ENCODE measurements around the gene KCNQ1. TPM values are rescaled to one million over a fixed set of nuclear protein-coding genes. Genes with fewer than 3 reads are reported as not detected.

Gene KCNQ1
- total and polyA plus RNA-seq, 2 donors (not counting 1 experiment from before 2014, with no cell fraction given) = not detected

DNA sequence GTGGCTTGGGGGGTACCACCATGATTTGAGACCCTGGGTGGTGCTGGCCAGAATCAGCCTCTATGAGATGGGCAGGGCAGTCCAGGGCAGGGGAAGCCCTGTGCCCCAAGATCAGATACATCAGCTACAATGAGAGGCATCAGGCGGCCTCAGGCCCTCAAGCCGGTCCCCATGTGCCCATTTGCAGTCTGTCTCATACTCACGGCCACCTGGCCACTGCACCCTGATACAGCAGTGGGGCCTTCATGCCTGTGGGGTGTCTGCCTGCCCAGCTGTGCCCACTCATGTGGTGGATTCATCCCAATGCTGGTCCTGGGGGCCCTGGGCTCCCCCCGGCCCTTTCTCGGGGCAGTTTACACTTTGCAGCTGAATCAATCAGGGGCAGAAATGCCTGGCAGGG lies 297.4 kb downstream of the KCNQ1 start:
- H3K4me2 ChIP-seq (ENCODE audit: extremely low read depth, insufficient read depth, low read length) = peak overlapping the region; percentile 54

GRCh38 chr11:2742611-2743426 lies 298.0 kb downstream of the KCNQ1 start:
- peaks cover 17% of the 10 kb centered on the region for H3K4me1 ChIP-seq (ENCODE audit: control insufficient read depth, extremely low read depth, insufficient read depth, low read length)
- no peak overlapping the region for H2AFZ ChIP-seq (ENCODE audit: low read length)
- TF ChIP-seq EZH2 (IDR thresholded peaks at IDR 0.05; ENCODE audit: low read length, missing control alignments) = no peak
- TF ChIP-seq, protein P1, sequence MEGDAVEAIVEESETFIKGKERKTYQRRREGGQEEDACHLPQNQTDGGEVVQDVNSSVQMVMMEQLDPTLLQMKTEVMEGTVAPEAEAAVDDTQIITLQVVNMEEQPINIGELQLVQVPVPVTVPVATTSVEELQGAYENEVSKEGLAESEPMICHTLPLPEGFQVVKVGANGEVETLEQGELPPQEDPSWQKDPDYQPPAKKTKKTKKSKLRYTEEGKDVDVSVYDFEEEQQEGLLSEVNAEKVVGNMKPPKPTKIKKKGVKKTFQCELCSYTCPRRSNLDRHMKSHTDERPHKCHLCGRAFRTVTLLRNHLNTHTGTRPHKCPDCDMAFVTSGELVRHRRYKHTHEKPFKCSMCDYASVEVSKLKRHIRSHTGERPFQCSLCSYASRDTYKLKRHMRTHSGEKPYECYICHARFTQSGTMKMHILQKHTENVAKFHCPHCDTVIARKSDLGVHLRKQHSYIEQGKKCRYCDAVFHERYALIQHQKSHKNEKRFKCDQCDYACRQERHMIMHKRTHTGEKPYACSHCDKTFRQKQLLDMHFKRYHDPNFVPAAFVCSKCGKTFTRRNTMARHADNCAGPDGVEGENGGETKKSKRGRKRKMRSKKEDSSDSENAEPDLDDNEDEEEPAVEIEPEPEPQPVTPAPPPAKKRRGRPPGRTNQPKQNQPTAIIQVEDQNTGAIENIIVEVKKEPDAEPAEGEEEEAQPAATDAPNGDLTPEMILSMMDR (conservative IDR thresholded peaks at IDR 0.05 in 1 of 2, IDR thresholded peaks at IDR 0.05 in 1 of 2; ENCODE audit: low read depth in 1 of 2, low read length in 2 of 2) = no peak

More for the DNA sequence above, 297.4 kb downstream of the KCNQ1 start:
- Histone ChIP-seq H2AFZ (ENCODE audit: low read length) (no peak overlapping the region), H3K4me3 (replicated peaks in 1 of 4; ENCODE audit: control extremely low read depth in 1 of 4, insufficient read depth in 1 of 4, low read depth in 3 of 4, low read length in 4 of 4) (no peak overlapping the region), H3K9me3 (ENCODE audit: control insufficient read depth, insufficient read depth, low read depth, low read length) (no peaks in the 10 kb centered on the region), H3K4me1 (ENCODE audit: control insufficient read depth, extremely low read depth, insufficient read depth, low read length) (peaks cover 17% of the 10 kb centered on the region), H4K20me1 (ENCODE audit: control insufficient read depth, extremely low read depth, insufficient read depth, low read length) (no peaks in the 10 kb centered on the region), H3K36me3 (ENCODE audit: control insufficient read depth, insufficient read depth, low read length) (no peaks in the 10 kb centered on the region), H3K79me2 (ENCODE audit: control insufficient read depth, insufficient read depth, low read length) (no peaks in the 10 kb centered on the region), H3K27ac (ENCODE audit: insufficient read depth, low read length) (no peak overlapping the region), H3K27me3 (ENCODE audit: control insufficient read depth, insufficient read depth, low read length) (no peaks in the 10 kb centered on the region), H3K9ac (ENCODE audit: insufficient read depth, low read length) (no peak overlapping the region)
- no peak for DNase-seq (ENCODE audit: low read depth in 2 of 2)
- TF ChIP-seq, protein P1 (conservative IDR thresholded peaks at IDR 0.05 in 1 of 2, IDR thresholded peaks at IDR 0.05 in 1 of 2; ENCODE audit: low read depth in 1 of 2, low read length in 2 of 2) = no peak
- no peak for TF ChIP-seq EZH2 (IDR thresholded peaks at IDR 0.05; ENCODE audit: low read length, missing control alignments)

DNA sequence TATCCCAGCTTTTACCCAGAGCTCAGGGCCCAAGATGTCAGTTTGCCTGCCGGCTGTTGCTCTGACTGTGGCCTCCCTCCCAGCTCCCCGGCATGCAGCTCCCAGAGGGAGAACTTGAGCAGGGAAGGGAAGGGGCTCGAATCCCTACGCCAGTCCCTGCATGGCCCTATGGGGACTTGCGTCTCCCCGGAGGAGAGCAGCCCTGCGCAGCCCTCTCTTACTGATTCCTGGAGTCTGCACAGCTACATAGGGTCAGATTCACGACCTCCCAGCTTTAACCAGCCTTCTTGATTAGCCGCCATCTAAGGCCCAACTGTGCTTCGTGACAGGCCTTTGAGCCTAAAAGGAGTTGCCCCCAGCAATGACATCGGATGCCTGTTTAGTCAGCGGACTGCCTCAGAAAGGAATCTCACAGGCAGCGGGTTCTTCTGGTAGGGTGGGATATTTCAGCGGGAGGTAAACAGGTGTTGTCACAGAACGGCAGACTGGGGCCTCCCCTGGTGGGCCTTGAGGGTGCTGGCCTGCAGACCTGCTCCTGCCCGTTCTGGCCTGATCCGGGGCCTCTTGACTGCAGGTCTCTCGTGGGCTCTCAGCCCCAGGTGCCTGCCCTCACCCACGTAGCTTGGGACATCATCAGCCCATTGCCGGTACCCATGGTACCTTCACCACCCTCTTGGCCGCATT lies 298.8 kb downstream of the KCNQ1 start:
- TF ChIP-seq EZH2 (IDR thresholded peaks at IDR 0.05; ENCODE audit: low read length, missing control alignments) = no peak
- TF ChIP-seq, protein P1 (conservative IDR thresholded peaks at IDR 0.05 in 1 of 2, IDR thresholded peaks at IDR 0.05 in 1 of 2; ENCODE audit: low read depth in 1 of 2, low read length in 2 of 2) = no peak
- no peak overlapping the region for H2AFZ ChIP-seq (ENCODE audit: low read length)
- peaks cover 17% of the 10 kb centered on the region for H3K4me1 ChIP-seq (ENCODE audit: control insufficient read depth, extremely low read depth, insufficient read depth, low read length)
- DNase-seq (ENCODE audit: low read depth in 2 of 2) = no peak
- H3K79me2 ChIP-seq (ENCODE audit: control insufficient read depth, insufficient read depth, low read length) = no peaks in the 10 kb centered on the region
- H4K20me1 ChIP-seq (ENCODE audit: control insufficient read depth, extremely low read depth, insufficient read depth, low read length) = no peaks in the 10 kb centered on the region
- no peak overlapping the region for H3K4me2 ChIP-seq (ENCODE audit: extremely low read depth, insufficient read depth, low read length)
- H3K27me3 ChIP-seq (ENCODE audit: control insufficient read depth, insufficient read depth, low read length) = no peaks in the 10 kb centered on the region
- H3K9me3 ChIP-seq (ENCODE audit: control insufficient read depth, insufficient read depth, low read depth, low read length) = no peaks in the 10 kb centered on the region
- no peak overlapping the region for H3K9ac ChIP-seq (ENCODE audit: insufficient read depth, low read length)
- H3K27ac ChIP-seq (ENCODE audit: insufficient read depth, low read length) = no peak overlapping the region
- no peaks in the 10 kb centered on the region for H3K36me3 ChIP-seq (ENCODE audit: control insufficient read depth, insufficient read depth, low read length)
- no peak overlapping the region for H3K4me3 ChIP-seq (replicated peaks in 1 of 4; ENCODE audit: control extremely low read depth in 1 of 4, insufficient read depth in 1 of 4, low read depth in 3 of 4, low read length in 4 of 4)

More at GRCh38 chr11:2742611-2743426, 298.0 kb downstream of the KCNQ1 start:
- Histone ChIP-seq H3K4me2 (ENCODE audit: extremely low read depth, insufficient read depth, low read length) (no peak overlapping the region), H3K36me3 (ENCODE audit: control insufficient read depth, insufficient read depth, low read length) (no peaks in the 10 kb centered on the region), H3K9me3 (ENCODE audit: control insufficient read depth, insufficient read depth, low read depth, low read length) (no peaks in the 10 kb centered on the region), H3K27ac (ENCODE audit: insufficient read depth, low read length) (no peak overlapping the region), H3K4me3 (replicated peaks in 1 of 4; ENCODE audit: control extremely low read depth in 1 of 4, insufficient read depth in 1 of 4, low read depth in 3 of 4, low read length in 4 of 4) (no peak overlapping the region), H3K79me2 (ENCODE audit: control insufficient read depth, insufficient read depth, low read length) (no peaks in the 10 kb centered on the region), H4K20me1 (ENCODE audit: control insufficient read depth, extremely low read depth, insufficient read depth, low read length) (no peaks in the 10 kb centered on the region), H3K27me3 (ENCODE audit: control insufficient read depth, insufficient read depth, low read length) (no peaks in the 10 kb centered on the region), H3K9ac (ENCODE audit: insufficient read depth, low read length) (no peak overlapping the region)
- no peak for DNase-seq (ENCODE audit: low read depth in 2 of 2)

All from fibroblast of lung (primary cell).